ENCODE data around the gene NTM.

NTM gene

GRCh38 chr11:131601586-131601985 is 231.2 kb downstream of the NTM start:
- TF ChIP-seq, protein P1, sequence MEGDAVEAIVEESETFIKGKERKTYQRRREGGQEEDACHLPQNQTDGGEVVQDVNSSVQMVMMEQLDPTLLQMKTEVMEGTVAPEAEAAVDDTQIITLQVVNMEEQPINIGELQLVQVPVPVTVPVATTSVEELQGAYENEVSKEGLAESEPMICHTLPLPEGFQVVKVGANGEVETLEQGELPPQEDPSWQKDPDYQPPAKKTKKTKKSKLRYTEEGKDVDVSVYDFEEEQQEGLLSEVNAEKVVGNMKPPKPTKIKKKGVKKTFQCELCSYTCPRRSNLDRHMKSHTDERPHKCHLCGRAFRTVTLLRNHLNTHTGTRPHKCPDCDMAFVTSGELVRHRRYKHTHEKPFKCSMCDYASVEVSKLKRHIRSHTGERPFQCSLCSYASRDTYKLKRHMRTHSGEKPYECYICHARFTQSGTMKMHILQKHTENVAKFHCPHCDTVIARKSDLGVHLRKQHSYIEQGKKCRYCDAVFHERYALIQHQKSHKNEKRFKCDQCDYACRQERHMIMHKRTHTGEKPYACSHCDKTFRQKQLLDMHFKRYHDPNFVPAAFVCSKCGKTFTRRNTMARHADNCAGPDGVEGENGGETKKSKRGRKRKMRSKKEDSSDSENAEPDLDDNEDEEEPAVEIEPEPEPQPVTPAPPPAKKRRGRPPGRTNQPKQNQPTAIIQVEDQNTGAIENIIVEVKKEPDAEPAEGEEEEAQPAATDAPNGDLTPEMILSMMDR (IDR thresholded peaks at IDR 0.05; ENCODE audit: poor library complexity, severe bottlenecking): no peak
- DNase-seq (ENCODE audit: low spot score) (no peak), ATAC-seq (ENCODE audit: low read depth) (no peak)

DNA sequence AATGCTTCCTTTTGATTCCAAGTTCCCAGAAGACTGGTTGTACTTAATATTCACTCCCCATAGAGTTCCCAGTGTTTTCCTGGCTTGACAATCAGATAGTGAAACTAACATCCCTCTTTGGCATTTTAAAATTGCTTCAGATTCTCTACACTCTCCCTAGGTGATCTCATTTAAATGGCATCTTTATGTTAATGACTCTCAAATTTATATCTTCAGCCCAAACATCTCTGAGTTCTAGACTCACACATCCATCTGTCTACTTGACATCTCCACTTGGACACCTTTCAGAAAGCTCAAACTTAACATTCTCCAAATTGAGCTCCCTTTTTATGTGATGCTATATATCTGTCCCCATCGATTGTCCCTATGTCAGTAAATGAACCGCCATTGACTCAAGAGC is 232.0 kb downstream of the NTM start:
- no peak overlapping the region for H3K27ac ChIP-seq (ENCODE audit: poor library complexity, severe bottlenecking)
- no peaks in the 10 kb centered on the region for H3K36me3 ChIP-seq (ENCODE audit: low read depth)
- TF ChIP-seq, protein P1 (IDR thresholded peaks at IDR 0.05; ENCODE audit: poor library complexity, severe bottlenecking): no peak
- H3K9me3 ChIP-seq (ENCODE audit: severe bottlenecking): no peaks in the 10 kb centered on the region
- H3K4me3 ChIP-seq (ENCODE audit: severe bottlenecking): no peak overlapping the region
- peaks cover 8% of the 10 kb centered on the region for H3K27me3 ChIP-seq (ENCODE audit: insufficient read depth, poor library complexity, severe bottlenecking)
- H3K4me1 ChIP-seq (ENCODE audit: insufficient read depth, poor library complexity, severe bottlenecking): no peaks in the 10 kb centered on the region
- ATAC-seq (ENCODE audit: low read depth) (no peak), DNase-seq (ENCODE audit: low spot score) (no peak)

More at GRCh38 chr11:131601586-131601985, 231.2 kb downstream of the NTM start:
- Histone ChIP-seq H3K27me3 (ENCODE audit: insufficient read depth, poor library complexity, severe bottlenecking) (peaks cover 8% of the 10 kb centered on the region), H3K9me3 (ENCODE audit: severe bottlenecking) (no peaks in the 10 kb centered on the region), H3K4me3 (ENCODE audit: severe bottlenecking) (no peak overlapping the region), H3K4me1 (ENCODE audit: insufficient read depth, poor library complexity, severe bottlenecking) (no peaks in the 10 kb centered on the region), H3K36me3 (ENCODE audit: low read depth) (no peaks in the 10 kb centered on the region), H3K27ac (ENCODE audit: poor library complexity, severe bottlenecking) (no peak overlapping the region)

GRCh38 chr11:131606811-131607335 is 236.5 kb downstream of the NTM start:
- H3K36me3 ChIP-seq (ENCODE audit: low read depth): no peaks in the 10 kb centered on the region
- H3K27ac ChIP-seq (ENCODE audit: poor library complexity, severe bottlenecking): no peak overlapping the region
- H3K4me3 ChIP-seq (ENCODE audit: severe bottlenecking): no peak overlapping the region
- TF ChIP-seq, protein P1 (IDR thresholded peaks at IDR 0.05; ENCODE audit: poor library complexity, severe bottlenecking): no peak
- H3K27me3 ChIP-seq (ENCODE audit: insufficient read depth, poor library complexity, severe bottlenecking): peaks cover 7% of the 10 kb centered on the region
- no peak for ATAC-seq (ENCODE audit: low read depth)
- DNase-seq (ENCODE audit: low spot score): no peak
- H3K4me1 ChIP-seq (ENCODE audit: insufficient read depth, poor library complexity, severe bottlenecking): no peaks in the 10 kb centered on the region
- H3K9me3 ChIP-seq (ENCODE audit: severe bottlenecking): no peaks in the 10 kb centered on the region

DNA sequence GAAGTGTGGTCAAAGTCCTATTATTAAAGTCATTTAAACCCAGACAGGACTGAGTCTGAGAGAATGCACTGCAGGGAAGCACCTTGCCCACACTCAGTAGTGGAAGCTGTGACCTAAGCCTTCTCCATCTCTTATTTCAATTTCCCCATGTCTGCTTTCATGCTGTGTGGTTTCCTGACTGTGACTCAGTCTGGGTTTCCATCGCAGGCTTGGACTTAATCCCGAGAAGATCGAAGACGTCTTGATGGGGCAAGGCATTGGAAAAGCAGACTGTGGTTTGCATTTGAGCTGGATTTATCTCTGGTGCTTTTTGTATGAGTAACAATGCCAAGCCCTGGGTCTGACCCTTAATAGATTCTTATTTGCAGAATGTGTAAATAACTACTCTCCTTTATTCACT is 238.9 kb downstream of the NTM start:
- Histone ChIP-seq H3K27ac (ENCODE audit: poor library complexity, severe bottlenecking) (no peak overlapping the region), H3K36me3 (ENCODE audit: low read depth) (no peaks in the 10 kb centered on the region), H3K4me3 (ENCODE audit: severe bottlenecking) (no peak overlapping the region), H3K9me3 (ENCODE audit: severe bottlenecking) (no peaks in the 10 kb centered on the region), H3K4me1 (ENCODE audit: insufficient read depth, poor library complexity, severe bottlenecking) (no peaks in the 10 kb centered on the region), H3K27me3 (ENCODE audit: insufficient read depth, poor library complexity, severe bottlenecking) (peaks cover 8% of the 10 kb centered on the region)
- ATAC-seq (ENCODE audit: low read depth): 0 out of 3 replicates have a peak, but pooled peaks have one; percentile 31
- TF ChIP-seq, protein P1 (IDR thresholded peaks at IDR 0.05; ENCODE audit: poor library complexity, severe bottlenecking): no peak
- DNase-seq (ENCODE audit: low spot score): no peak

GRCh38 chr11:131609921-131610320 is 239.5 kb downstream of the NTM start:
- Histone ChIP-seq H3K36me3 (ENCODE audit: low read depth) (no peaks in the 10 kb centered on the region), H3K4me1 (ENCODE audit: insufficient read depth, poor library complexity, severe bottlenecking) (no peaks in the 10 kb centered on the region), H3K27me3 (ENCODE audit: insufficient read depth, poor library complexity, severe bottlenecking) (peaks cover 8% of the 10 kb centered on the region), H3K27ac (ENCODE audit: poor library complexity, severe bottlenecking) (no peak overlapping the region), H3K9me3 (ENCODE audit: severe bottlenecking) (no peaks in the 10 kb centered on the region), H3K4me3 (ENCODE audit: severe bottlenecking) (no peak overlapping the region)
- DNase-seq (ENCODE audit: low spot score): no peak
- TF ChIP-seq, protein P1 (IDR thresholded peaks at IDR 0.05; ENCODE audit: poor library complexity, severe bottlenecking): no peak
- no peak for ATAC-seq (ENCODE audit: low read depth)
